ENCODE measurements around the gene CAV1. TPM values are rescaled to one million over a fixed set of nuclear protein-coding genes. Genes with fewer than 3 reads are reported as not detected.

The CAV1 gene
- total RNA-seq, 1 donor from 2014 or later = 6.1 TPM

GRCh38 chr7:116610721-116611120, 85.9 kb downstream of the CAV1 start:
- H3K4me1 Mint-ChIP-seq = no peaks in the 10 kb centered on the region
- ChIA-PET CTCF (no interaction called here), POLR2A (no interaction called here)
- no peak for DNase-seq
- no peak for TF ChIP-seq CTCF (IDR thresholded peaks at IDR 0.05)
- H3K9me3 Mint-ChIP-seq = no peaks in the 10 kb centered on the region
- no peaks in the 10 kb centered on the region for H3K36me3 Mint-ChIP-seq (ENCODE audit: low read depth)
- ATAC-seq (ENCODE audit: low read depth) = no peak
- no peak overlapping the region for H3K27ac Mint-ChIP-seq
- no peak overlapping the region for H3K4me3 Mint-ChIP-seq
- intact Hi-C loops (cut with micrococcal nuclease) = no loop called here
- H3K27me3 Mint-ChIP-seq = peaks cover 41% of the 10 kb centered on the region

Other genes with a start within 250 kb of the CAV1 start
- not detected in 2 replicates for gene CAV2, start 25.3 kb upstream of the CAV1 start, total RNA-seq
- gene MET, start 147.2 kb downstream of the CAV1 start, total RNA-seq = 1.1 and 1.5 TPM in 2 replicates

All from activated B cell treated with CpG ODN at 0.5 μM for 24 hours (primary cell).